A673 (cell line): ENCODE results near the gene RPL26. TPM values are rescaled to one million over a fixed set of nuclear protein-coding genes. Genes with fewer than 3 reads are reported as not detected.

ENCODE experiments used
- BruUV-seq: library from RNA; stranded (reverse); fragments of 400-500 nt; replicated peaks from 2 replicates; lab custom pipeline; 2021; lab: Mats Ljungman, UMichigan
- CTCF ChIA-PET: fragments of 300-600 bp; sonication (Branson Sonifier 250); formaldehyde crosslinking; loops from one replicate; lab custom pipeline; 2022; ENCODE audit warnings: antibody characterized with exemption; lab: Charles Lee
- POLR2A ChIA-PET: fragments of 300-600 bp; sonication (Branson Sonifier 250); formaldehyde crosslinking; loops from one replicate; lab custom pipeline; 2022; ENCODE audit warnings: antibody characterized with exemption; ENCODE audit not compliant: low non-redundant PET; lab: Charles Lee
- DNase-seq: peaks from one replicate; pipeline ENCODE4 v3.0.0-alpha.2; 2015; ENCODE audit warnings: low spot score
- H3K27ac ChIP-seq: fragments of 200-600 bp; sonication (generic); 2 replicates; pipeline ENCODE4 v1.5.1; 2016; ENCODE audit warnings: mixed run types, low read depth, mild to moderate bottlenecking, mixed read lengths, antibody characterized with exemption, low read length; ENCODE audit not compliant: poor library complexity, severe bottlenecking
- H3K27me3 ChIP-seq: fragments of 200-600 bp; sonication (generic); replicated peaks from 2 replicates; pipeline ENCODE4 v1.6.1; 2017; ENCODE audit warnings: mixed run types, low read depth, mild to moderate bottlenecking, mixed read lengths, antibody characterized with exemption, low read length; ENCODE audit not compliant: insufficient read depth, poor library complexity
- H3K36me3 ChIP-seq: fragments of 200-600 bp; sonication (generic); 2 replicates; pipeline ENCODE4 v1.6.1; 2016; ENCODE audit warnings: mixed run types, mild to moderate bottlenecking, mixed read lengths, antibody characterized with exemption, low read length; ENCODE audit not compliant: insufficient read depth, poor library complexity, severe bottlenecking
- H3K4me1 ChIP-seq: fragments of 200-600 bp; sonication (generic); 2 replicates; pipeline ENCODE4 v1.6.1; 2017; ENCODE audit warnings: mixed run types, mild to moderate bottlenecking, mixed read lengths, antibody characterized with exemption, low read length; ENCODE audit not compliant: insufficient read depth, poor library complexity, severe bottlenecking
- H3K4me3 ChIP-seq: fragments of 200-600 bp; sonication (generic); 2 replicates; pipeline ENCODE4 v1.5.1; 2016; ENCODE audit warnings: low read depth, mixed run types, mild to moderate bottlenecking, mixed read lengths, low read length; ENCODE audit not compliant: poor library complexity, severe bottlenecking
- H3K9me3 ChIP-seq: fragments of 200-600 bp; sonication (generic); 2 replicates; pipeline ENCODE4 v1.6.1; 2016; ENCODE audit warnings: mixed run types, low read depth, mild to moderate bottlenecking, mixed read lengths, antibody characterized with exemption, low read length; ENCODE audit not compliant: poor library complexity, severe bottlenecking
- CTCF ChIP-seq: fragments of 300-800, 200-600 bp; sonication (generic); conservative IDR thresholded peaks from 2 replicates; pipeline ENCODE4 v1.5.1; 2017; ENCODE audit warnings: low read depth, mild to moderate bottlenecking, antibody characterized with exemption, low read length, moderate library complexity, mixed read lengths
- EZH2 ChIP-seq: fragments of 200-600 bp; sonication (generic); IDR thresholded peaks from 2 replicates; pipeline ENCODE4 v1.6.1; 2017; ENCODE audit warnings: borderline replicate concordance, low read depth, mild to moderate bottlenecking, mixed read lengths, antibody characterized with exemption, low read length; ENCODE audit not compliant: poor library complexity, severe bottlenecking
- intact Hi-C: fragments of 100-400 bp; cut with micrococcal nuclease; formaldehyde crosslinking; loops from one replicate; pipeline ENCODE4 v1.10.0; 2022; ENCODE audit not compliant: unreplicated experiment
- total RNA-seq: library from RNA; stranded (reverse); gene quantifications from 2 replicates; pipeline ENCODE4 v1.2.3, GENCODE V29; 2021

The RPL26 gene
- total RNA-seq, 1 experiment from 2014 or later: 1,604 TPM

- H3K27me3 ChIP-seq: no peaks in the 10 kb centered on the region
- H3K27ac ChIP-seq: peak overlapping the region; percentile 75
- no peaks in the 10 kb centered on the region for H3K9me3 ChIP-seq
- TF ChIP-seq EZH2: no peak
- no peak for TF ChIP-seq CTCF
- peak overlapping the region; percentile 11 for H3K4me3 ChIP-seq
- ChIA-PET POLR2A (interaction anchor here (0.6 kb wide), 3 partner anchors 21 to 515 kb away, joined by 3 to 7 read pairs (median 6); no protein-coding TSS in a partner anchor), CTCF (no interaction called here)
- intact Hi-C loops: no loop called here
- H3K36me3 ChIP-seq: no peaks in the 10 kb centered on the region
- BruUV-seq: no TSS peak
- DNase-seq: peak; percentile 81
- H3K4me1 ChIP-seq: peaks cover 31% of the 10 kb centered on the region
These were observed 23.2 kb downstream of the RPL26 start for GRCh38 chr17:8359769-8360168.

- no peaks in the 10 kb centered on the region for H3K9me3 ChIP-seq
- no TSS peak for BruUV-seq
- no peaks in the 10 kb centered on the region for H3K27me3 ChIP-seq
- no peak for DNase-seq
- no peak overlapping the region for H3K4me3 ChIP-seq
- H3K4me1 ChIP-seq: peaks cover 36% of the 10 kb centered on the region
- POLR2A ChIA-PET: no interaction called here
- no peak overlapping the region for H3K27ac ChIP-seq
- CTCF ChIA-PET: no interaction called here
- no peak for TF ChIP-seq EZH2
- TF ChIP-seq CTCF: no peak
- intact Hi-C loops: no loop called here
- H3K36me3 ChIP-seq: no peaks in the 10 kb centered on the region
These were observed 25.1 kb downstream of the RPL26 start for GRCh38 chr17:8357910-8358309.

GRCh38 chr17:8354236-8354635 is 28.8 kb downstream of the RPL26 start:
- Histone ChIP-seq H3K27ac (no peak overlapping the region), H3K36me3 (no peaks in the 10 kb centered on the region), H3K4me3 (no peak overlapping the region), H3K9me3 (no peaks in the 10 kb centered on the region), H3K4me1 (peaks cover 12% of the 10 kb centered on the region), H3K27me3 (no peaks in the 10 kb centered on the region)
- no TSS peak for BruUV-seq
- DNase-seq: no peak
- intact Hi-C loops: no loop called here
- CTCF ChIA-PET: no interaction called here
- TF ChIP-seq CTCF: no peak
- POLR2A ChIA-PET: no interaction called here
